IMR-90 (cell line): Measurements from ENCODE around the gene CTNNA2.

ENCODE experiments used
- BHLHE40 ChIP-seq: fragments of 150-350 bp; IDR thresholded peaks from 2 replicates; pipeline ENCODE4 v1.6.1; 2016; ENCODE audit warnings: mild to moderate bottlenecking, low read depth, low read length
- CEBPB ChIP-seq: IDR thresholded peaks from 2 replicates; pipeline ENCODE4 v1.6.1; 2012; ENCODE audit warnings: low read depth, low read length, improper control_type of control experiment
- CTCF ChIP-seq: conservative IDR thresholded peaks from 2 replicates; pipeline ENCODE4 v1.5.1; 2012; ENCODE audit warnings: mild to moderate bottlenecking, low read depth, low read length, improper control_type of control experiment
- FOS ChIP-seq: fragments of 150-350 bp; IDR thresholded peaks from 2 replicates; pipeline ENCODE4 v1.6.1; 2016; ENCODE audit warnings: low read depth, low read length
- MAFK ChIP-seq: IDR thresholded peaks from 2 replicates; pipeline ENCODE4 v1.6.1; 2012; ENCODE audit warnings: low read depth, low read length, improper control_type of control experiment
- MAZ ChIP-seq: IDR thresholded peaks from 2 replicates; pipeline ENCODE4 v1.6.1; 2012; ENCODE audit warnings: low read depth, mild to moderate bottlenecking, low read length, improper control_type of control experiment, moderate library complexity, borderline replicate concordance
- POLR2A ChIP-seq: IDR thresholded peaks from 2 replicates; pipeline ENCODE4 v1.6.1; 2012; ENCODE audit warnings: mild to moderate bottlenecking, low read depth, low read length
- RAD21 ChIP-seq: IDR thresholded peaks from 2 replicates; pipeline ENCODE4 v1.6.1; 2012; ENCODE audit warnings: low read length, improper control_type of control experiment
- RCOR1 ChIP-seq: IDR thresholded peaks from 2 replicates; pipeline ENCODE4 v1.6.1; 2012; ENCODE audit warnings: mild to moderate bottlenecking, low read length, improper control_type of control experiment; ENCODE audit not compliant: insufficient replicate concordance
- RFX5 ChIP-seq: IDR thresholded peaks from 2 replicates; pipeline ENCODE4 v1.8.0; 2012; ENCODE audit warnings: low read depth, mild to moderate bottlenecking, low read length, moderate library complexity
- SMC3 ChIP-seq: fragments of 150-350 bp; IDR thresholded peaks from 2 replicates; pipeline ENCODE4 v1.6.1; 2016; ENCODE audit warnings: low read depth, mild to moderate bottlenecking, antibody characterized with exemption, low read length, moderate library complexity
- USF2 ChIP-seq: fragments of 150-350 bp; IDR thresholded peaks from 2 replicates; pipeline ENCODE4 v1.6.1; 2017; ENCODE audit warnings: mild to moderate bottlenecking, antibody characterized with exemption, low read length, low read depth

GRCh38 chr2:79513711-79514110 lies 860 bp downstream of the CTNNA2 start:
- TF ChIP-seq CTCF = no peak
- no peak for TF ChIP-seq RFX5
- no peak for TF ChIP-seq RAD21
- TF ChIP-seq POLR2A = no peak
- TF ChIP-seq SMC3 = no peak
- TF ChIP-seq USF2 = no peak
- no peak for TF ChIP-seq MAFK
- TF ChIP-seq MAZ = no peak
- TF ChIP-seq FOS = no peak
- TF ChIP-seq RCOR1 = no peak
- no peak for TF ChIP-seq BHLHE40
- TF ChIP-seq CEBPB = no peak
